ENCODE results near the gene SLC25A34.

GRCh38 chr1:15718199-15718601, 17.9 kb upstream of the SLC25A34 start:
- TF ChIP-seq CTCF (IDR thresholded peaks at IDR 0.05) (no peak), POLR2A (IDR thresholded peaks at IDR 0.05; ENCODE audit: low read depth) (no peak)

All from esophagus muscularis mucosa (tissue), 3 donors.